Measurements from ENCODE around the gene CLEC12A.

GRCh38 chr12:9991876-9992275, 20.7 kb downstream of the CLEC12A start:
- TF ChIP-seq CTCF (IDR thresholded peaks at IDR 0.05) (no peak), EP300 (IDR thresholded peaks at IDR 0.05) (no peak), POLR2AphosphoS5 (IDR thresholded peaks at IDR 0.05) (no peak)
